Measurements from ENCODE around the gene POLR3C.
A peak's percentile ranks its signal among the peaks of the same experiment; 100 is the strongest.
"Not testable (repeated sequence)": the region's sequence is repeated elsewhere in the genome, so short reads cannot be mapped to it uniquely, and the experiment has no call there.

Gene POLR3C

DNA sequence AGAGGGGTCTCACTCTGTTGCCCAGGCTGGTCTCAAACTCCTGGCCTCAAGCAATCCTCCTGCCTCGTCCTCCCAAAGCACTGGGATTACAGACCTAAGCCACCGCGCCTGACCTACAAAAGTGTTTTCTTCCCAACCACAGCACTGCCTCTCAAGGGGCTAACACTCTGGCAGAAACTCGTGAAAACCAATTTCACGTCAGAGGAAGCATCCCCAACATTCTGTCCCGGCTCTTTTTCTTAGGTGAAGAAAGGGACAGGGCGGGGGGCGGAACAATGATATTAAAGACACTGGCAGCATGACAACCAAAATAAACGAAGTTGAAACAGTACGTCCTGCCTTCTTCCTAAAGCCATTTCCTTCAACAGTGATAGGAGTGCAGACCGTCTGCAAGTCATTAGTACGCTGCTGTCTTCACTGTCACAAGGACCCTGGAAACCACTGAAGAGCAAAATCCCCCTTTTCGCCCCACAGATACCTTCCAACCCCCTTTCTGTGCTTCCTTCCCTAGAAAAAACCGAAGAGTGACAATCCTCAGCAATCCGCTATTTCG lies 1.1 kb upstream of the POLR3C start:
- not testable (repeated sequence) for DNase-seq (ENCODE audit: low read depth)

DNA sequence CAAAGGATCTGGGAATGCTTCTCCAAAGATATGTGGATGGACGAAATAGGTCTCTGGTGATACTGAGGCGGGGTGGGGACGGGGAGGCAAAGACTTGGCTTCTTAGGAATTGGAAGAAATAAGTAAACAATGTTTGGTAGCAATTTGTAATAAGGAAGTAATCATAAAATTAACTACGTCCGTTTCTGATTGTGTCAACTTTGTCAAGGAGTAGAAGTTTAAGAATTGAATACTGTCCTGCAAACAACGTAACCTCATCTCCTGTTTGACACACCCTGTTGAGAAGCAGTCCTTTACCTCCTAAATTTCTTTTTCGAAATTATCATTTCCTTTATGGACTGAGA lies 471 bp downstream of the POLR3C start:
- no peak for DNase-seq (ENCODE audit: low read depth)

- DNase-seq (ENCODE audit: low read depth): no peak
Measured at GRCh38 chr1:145826030-145826429, 2.0 kb downstream of the POLR3C start.

DNA sequence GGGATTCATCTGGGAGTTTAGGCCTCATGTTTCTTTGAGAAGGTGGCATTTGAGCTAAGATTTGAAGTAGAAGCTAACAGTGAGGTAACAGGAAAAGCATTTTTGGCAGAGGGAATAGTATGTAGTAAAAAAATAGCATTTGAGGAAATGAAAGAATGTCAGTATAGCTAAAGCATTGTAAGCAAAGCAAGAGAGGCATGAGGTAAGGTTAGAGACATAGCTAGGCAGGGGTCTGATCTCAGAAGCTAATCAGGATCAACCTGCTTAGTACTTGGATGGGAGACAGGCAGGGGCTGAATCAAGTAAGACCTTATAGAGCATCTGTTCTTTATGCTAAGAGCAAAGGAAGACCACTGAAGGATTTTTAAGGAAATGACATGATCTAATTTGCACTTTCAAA lies 4.0 kb downstream of the POLR3C start:
- DNase-seq (ENCODE audit: low read depth): no peak

DNA sequence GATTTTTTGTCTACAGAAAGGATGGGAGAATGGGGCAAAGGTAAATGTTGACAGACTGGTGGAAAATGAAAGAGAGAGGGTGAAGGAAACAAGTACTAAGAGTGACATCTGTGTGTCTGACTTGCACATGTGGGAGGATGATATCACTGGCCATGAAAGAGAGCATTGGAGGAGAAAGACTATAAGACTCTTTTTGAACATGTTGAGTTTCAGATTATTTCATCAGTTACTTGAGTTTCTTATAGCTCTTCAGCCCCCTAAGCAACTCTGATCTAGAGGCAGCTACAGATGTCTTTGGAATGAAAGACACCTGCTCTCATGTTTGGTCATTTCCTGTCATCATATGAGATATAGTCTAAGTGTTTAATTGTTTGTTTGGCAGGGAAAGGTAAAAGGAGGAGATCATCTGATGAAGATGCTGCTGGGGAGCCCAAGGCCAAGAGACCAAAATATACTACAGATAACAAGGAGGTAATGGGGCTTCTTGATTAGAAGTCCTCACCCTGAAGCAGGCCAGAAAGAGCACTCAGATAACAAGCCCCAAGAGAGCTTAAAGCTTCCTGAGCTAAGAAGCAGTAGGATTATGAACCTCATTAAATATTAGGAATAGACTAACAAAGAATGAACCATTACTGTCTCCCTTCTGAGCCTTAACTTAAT lies 4.5 kb downstream of the POLR3C start:
- DNase-seq (ENCODE audit: low read depth): no peak

GRCh38 chr1:145830810-145831209 lies 6.8 kb downstream of the POLR3C start:
- DNase-seq (ENCODE audit: low read depth): not testable (repeated sequence)

GRCh38 chr1:145837656-145838055 lies 13.7 kb downstream of the POLR3C start:
- DNase-seq (ENCODE audit: low read depth): no peak

GRCh38 chr1:145843031-145843430 lies 19.0 kb downstream of the POLR3C start:
- no peak for DNase-seq (ENCODE audit: low read depth)

GRCh38 chr1:145845144-145845513 lies 21.1 kb downstream of the POLR3C start:
- no peak for DNase-seq (ENCODE audit: low read depth)

GRCh38 chr1:145845514-145846161 lies 21.6 kb downstream of the POLR3C start, which contains the start of gene NUDT17:
TSS of gene NUDT17 (plus strand) at chr1:145845630. CDS start at chr1:145845641, 11 bp downstream.
- DNase-seq (ENCODE audit: low read depth): peak; percentile 69

DNA sequence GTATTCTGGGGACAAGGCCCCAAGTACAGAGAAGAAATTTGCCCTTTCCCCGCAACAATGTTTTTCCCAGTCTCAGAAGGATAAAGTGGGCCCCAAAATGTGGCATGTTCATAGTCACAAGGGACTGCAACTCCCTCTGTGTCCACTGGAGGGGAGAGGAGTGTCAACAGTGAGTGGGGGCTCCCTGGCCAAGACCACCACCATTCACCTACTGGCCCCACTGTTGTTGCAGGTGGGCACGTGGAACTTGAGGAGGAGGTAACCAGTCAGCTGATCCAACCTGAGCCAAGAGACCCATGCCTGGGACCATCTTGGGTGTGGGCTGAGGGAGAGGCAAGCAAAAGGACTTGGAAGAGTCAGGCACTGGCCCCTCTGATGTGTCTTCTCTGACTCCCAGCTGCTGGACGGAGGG lies 22.2 kb downstream of the POLR3C start:
- peak; percentile 45 for DNase-seq (ENCODE audit: low read depth)

GRCh38 chr1:145847827-145848226 lies 23.8 kb downstream of the POLR3C start:
- no peak for DNase-seq (ENCODE audit: low read depth)

DNA sequence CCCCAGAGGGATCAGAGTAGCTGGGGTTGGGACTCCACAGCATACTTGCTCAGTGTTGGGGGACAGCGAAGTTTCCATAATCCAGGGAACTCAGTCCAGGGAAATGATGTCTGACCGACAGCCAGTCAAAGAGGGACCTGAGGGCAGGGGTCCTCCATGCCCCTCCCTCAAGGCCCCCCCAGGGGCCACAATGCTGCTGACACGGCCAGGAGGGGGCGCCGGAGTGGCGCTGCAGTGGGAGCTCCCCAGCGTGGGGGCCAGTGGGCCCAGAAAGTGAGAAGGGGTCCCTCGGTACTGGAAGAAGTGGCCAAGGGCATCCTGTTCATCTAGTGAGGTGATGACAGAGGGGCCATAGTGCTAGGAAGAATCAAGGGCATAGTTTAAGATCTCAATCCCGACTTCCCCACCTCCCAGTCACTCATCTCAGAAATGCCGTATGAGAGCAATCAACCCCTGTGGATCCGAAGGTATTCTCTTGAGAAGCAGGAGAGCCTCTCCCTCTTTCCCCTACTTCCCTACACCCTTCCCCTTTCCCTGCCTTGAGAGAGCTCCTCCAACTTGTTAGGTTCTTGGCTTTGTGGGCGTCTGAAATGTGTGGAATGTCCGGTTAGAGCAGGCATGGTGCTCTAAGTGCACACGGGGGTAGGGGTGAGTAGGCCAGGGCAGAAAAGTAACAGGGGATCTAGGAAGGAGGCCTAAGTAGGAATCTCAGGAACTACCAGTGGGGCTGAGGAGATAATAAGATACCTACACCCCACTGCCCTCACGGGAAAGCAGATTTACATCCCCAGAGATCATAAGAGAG lies 25.6 kb downstream of the POLR3C start:
- peak; percentile 90 for DNase-seq (ENCODE audit: low read depth)

DNA sequence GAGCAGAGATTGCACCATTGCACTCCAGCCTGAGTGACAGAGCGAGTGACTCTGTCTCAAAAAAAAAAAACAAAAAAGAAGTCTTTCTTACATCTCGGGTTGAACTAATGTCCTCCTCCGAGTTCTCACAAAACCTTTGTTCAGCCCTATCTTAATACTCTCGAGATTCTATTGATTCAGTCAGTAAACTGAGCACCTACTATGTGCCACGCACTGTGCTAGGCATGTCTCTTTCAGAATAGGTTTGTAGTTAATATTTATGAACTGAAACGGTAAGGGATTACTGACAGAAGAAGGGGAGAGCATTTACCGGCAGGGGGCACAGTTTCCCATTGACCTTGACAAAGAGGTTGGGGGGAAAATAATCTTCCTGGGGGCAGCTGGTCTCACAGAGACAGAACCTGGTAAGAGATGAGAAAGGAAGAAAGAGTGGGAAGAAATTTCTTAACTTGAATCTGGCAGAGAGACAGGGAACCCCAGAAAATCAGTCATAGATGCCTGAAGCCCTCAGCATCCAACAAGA lies 31.5 kb downstream of the POLR3C start:
- DNase-seq (ENCODE audit: low read depth): no peak

- DNase-seq (ENCODE audit: low read depth): no peak
Measured at GRCh38 chr1:145857170-145857569, 33.2 kb downstream of the POLR3C start.

- DNase-seq (ENCODE audit: low read depth): peak; percentile 47
Measured at GRCh38 chr1:145858238-145858900, 34.4 kb downstream of the POLR3C start.

GRCh38 chr1:145858901-145859490 lies 35.0 kb downstream of the POLR3C start, which contains the start of gene PIAS3:
TSS of gene PIAS3 (minus strand) at chr1:145859081. CDS start at chr1:145858990, 91 bp downstream.
- peak; percentile 98 for DNase-seq (ENCODE audit: low read depth)

- DNase-seq (ENCODE audit: low read depth): peak; percentile 90
Measured at GRCh38 chr1:145859491-145860023, 35.6 kb downstream of the POLR3C start.

- no peak for DNase-seq (ENCODE audit: low read depth)
Measured at GRCh38 chr1:145863282-145864018, 39.5 kb downstream of the POLR3C start.

DNA sequence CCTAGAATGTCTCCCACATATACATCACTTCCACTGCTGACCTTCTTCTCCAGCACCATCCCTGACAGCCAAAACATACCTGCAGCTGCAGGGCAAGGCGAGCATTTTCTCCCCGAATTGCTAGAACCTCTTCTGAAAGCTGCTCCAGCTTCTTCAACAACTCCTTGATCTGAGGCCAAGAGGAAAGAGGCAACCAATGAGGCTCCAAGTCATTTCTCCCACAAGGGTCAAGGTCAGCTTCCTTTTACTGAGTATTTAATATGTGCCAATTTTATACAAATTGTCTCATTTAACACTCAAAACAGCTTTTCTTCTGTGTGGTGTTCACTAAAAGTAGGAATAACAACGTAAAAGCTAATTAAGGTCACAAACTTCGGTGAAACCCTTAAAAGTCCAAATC lies 44.2 kb downstream of the POLR3C start:
- no peak for DNase-seq (ENCODE audit: low read depth)

Data from iris pigment epithelial cell (primary cell).